ENCODE data around the gene EFS.

EFS gene

GRCh38 chr14:23320584-23321571 lies 44.1 kb downstream of the EFS start, which contains the start of gene PABPN1 (continued):
- TF ChIP-seq ZBTB8A (tag by site-specific recombination; IDR thresholded peaks at IDR 0.05) = peak; percentile 79
- TF ChIP-seq, protein P1, sequence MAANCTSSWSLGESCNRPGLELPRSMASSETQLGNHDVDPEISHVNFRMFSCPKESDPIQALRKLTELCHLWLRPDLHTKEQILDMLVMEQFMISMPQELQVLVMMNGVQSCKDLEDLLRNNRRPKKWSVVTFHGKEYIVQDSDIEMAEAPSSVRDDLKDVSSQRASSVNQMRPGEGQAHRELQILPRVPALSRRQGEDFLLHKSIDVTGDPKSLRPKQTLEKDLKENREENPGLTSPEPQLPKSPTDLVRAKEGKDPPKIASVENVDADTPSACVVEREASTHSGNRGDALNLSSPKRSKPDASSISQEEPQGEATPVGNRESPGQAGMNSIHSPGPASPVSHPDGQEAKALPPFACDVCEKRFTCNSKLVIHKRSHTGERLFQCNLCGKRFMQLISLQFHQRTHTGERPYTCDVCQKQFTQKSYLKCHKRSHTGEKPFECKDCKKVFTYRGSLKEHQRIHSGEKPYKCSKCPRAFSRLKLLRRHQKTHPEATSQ (tag by site-specific recombination; IDR thresholded peaks at IDR 0.05) = peak; percentile 63; the same call in 1 of the 2 replicates
- peak; percentile 75 for TF ChIP-seq PATZ1 (tag by site-specific recombination; IDR thresholded peaks at IDR 0.05)
- TF ChIP-seq ZNF433 (tag by site-specific recombination; IDR thresholded peaks at IDR 0.05; ENCODE audit: low read depth) = no peak
- TF ChIP-seq ZNF707 (tag by site-specific recombination; IDR thresholded peaks at IDR 0.05) = no peak
- TF ChIP-seq ZSCAN18 (tag by site-specific recombination; IDR thresholded peaks at IDR 0.05) = no peak
- TF ChIP-seq ZNF513 (tag by site-specific recombination; IDR thresholded peaks at IDR 0.05) = no peak
- no peak for TF ChIP-seq ZNF48 (tag by site-specific recombination; IDR thresholded peaks at IDR 0.05)
- peak; percentile 45; the same call in 1 of the 2 replicates for TF ChIP-seq ZBTB11 (tag by site-specific recombination; conservative IDR thresholded peaks at IDR 0.05; ENCODE audit: low read depth)
- TF ChIP-seq REPIN1 (tag by site-specific recombination; IDR thresholded peaks at IDR 0.05; ENCODE audit: low read depth) = no peak
- 0 out of 2 replicates have a peak, but pooled peaks have one; percentile 12 for TF ChIP-seq KLF9 (tag by site-specific recombination; IDR thresholded peaks at IDR 0.05; ENCODE audit: low read depth)
- peak; percentile 80; the same call in 1 of the 2 replicates for TF ChIP-seq ZSCAN30 (tag by site-specific recombination; IDR thresholded peaks at IDR 0.05)
- peak; percentile 60 for TF ChIP-seq SP7 (tag by site-specific recombination; IDR thresholded peaks at IDR 0.05)
- no peak for TF ChIP-seq ZFP41 (tag by site-specific recombination; IDR thresholded peaks at IDR 0.05; ENCODE audit: borderline replicate concordance)
- TF ChIP-seq SP2 (tag by site-specific recombination; IDR thresholded peaks at IDR 0.05) = peak; percentile 98
- TF ChIP-seq ZBTB7A (tag by site-specific recombination; IDR thresholded peaks at IDR 0.05; ENCODE audit: low read depth) = no peak; the same call in 1 of the 2 replicates
- no peak for TF ChIP-seq ZNF701 (tag by site-specific recombination; IDR thresholded peaks at IDR 0.05)
- no peak for TF ChIP-seq ZNF670 (tag by site-specific recombination; IDR thresholded peaks at IDR 0.05; ENCODE audit: low read depth)
- 0 out of 2 replicates have a peak, but pooled peaks have one; percentile 19 for TF ChIP-seq ZNF394 (tag by site-specific recombination; IDR thresholded peaks at IDR 0.05; ENCODE audit: borderline replicate concordance)
- no peak for TF ChIP-seq ZNF571 (tag by site-specific recombination; IDR thresholded peaks at IDR 0.05)
- TF ChIP-seq ZNF837 (tag by site-specific recombination; IDR thresholded peaks at IDR 0.05) = no peak
- TF ChIP-seq ZFHX2 (tag by site-specific recombination; conservative IDR thresholded peaks at IDR 0.05) = no peak
- no peak for TF ChIP-seq ZBTB26 (tag by site-specific recombination; optimal IDR thresholded peaks at IDR 0.05)
- peak; percentile 83 for TF ChIP-seq YY1 (tag by site-specific recombination; IDR thresholded peaks at IDR 0.05)
- TF ChIP-seq ZNF777 (tag by site-specific recombination; IDR thresholded peaks at IDR 0.05; ENCODE audit: borderline replicate concordance) = no peak
- no peak for TF ChIP-seq ZBTB1 (tag by site-specific recombination; IDR thresholded peaks at IDR 0.05)
